CD4-positive, alpha-beta T cell (primary cell): Measurements from ENCODE around the gene DENND2C. TPM values are rescaled to one million over a fixed set of nuclear protein-coding genes. Genes with fewer than 3 reads are reported as not detected.

Experiments
- ATAC-seq: fragments of 200-7000 bp; cut with Tn5 transposase; one replicate; pipeline ENCODE4 v1.10.0; 2022; ENCODE audit warnings: mild to moderate bottlenecking; ENCODE audit not compliant: poor library complexity
- CTCF ChIA-PET: fragments of 350-600 bp; sonication (Branson Sonifier 250); formaldehyde crosslinking; loops from one replicate; lab custom pipeline; 2021; ENCODE audit warnings: antibody characterized with exemption, inconsistent platforms; lab: Charles Lee
- POLR2A ChIA-PET: fragments of 350-600 bp; sonication (Branson Sonifier 250); formaldehyde crosslinking; loops from one replicate; lab custom pipeline; 2021; ENCODE audit warnings: antibody characterized with exemption, inconsistent platforms; lab: Charles Lee
- DNase-seq, 14 experiments: peaks; one replicate each; pipeline ENCODE4 v3.0.0-alpha.2; 2013 to 2020; ENCODE audit warnings: mixed read lengths in 2 of 14
- H3K27ac ChIP-seq, 2 donors: one replicate each; pipeline versions ENCODE4 v1.5.1 to v1.7.0; 2013; ENCODE audit warnings: low read length in 2 of 2, low read depth in 1 of 2, mild to moderate bottlenecking in 1 of 2
- H3K27me3 ChIP-seq, 2 experiments: 1 replicate in 1 of 2; 2 replicates in 1 of 2; pipeline versions ENCODE4 v1.6.1 to v1.7.0; 2013; ENCODE audit warnings: low read length in 2 of 2, control low read depth in 1 of 2, mild to moderate bottlenecking in 1 of 2, moderate library complexity in 1 of 2; ENCODE audit not compliant: insufficient read depth in 2 of 2, control insufficient read depth in 1 of 2
- H3K36me3 ChIP-seq: one replicate; pipeline ENCODE4 v1.6.1; 2013; ENCODE audit warnings: low read length, control low read depth; ENCODE audit not compliant: insufficient read depth
- H3K4me1 ChIP-seq: one replicate; pipeline ENCODE4 v1.6.1; 2013; ENCODE audit warnings: low read length, control low read depth; ENCODE audit not compliant: insufficient read depth
- H3K4me3 ChIP-seq: one replicate; pipeline ENCODE4 v1.5.1; 2013; ENCODE audit warnings: mild to moderate bottlenecking, low read length, moderate library complexity
- H3K9me3 ChIP-seq, 2 experiments: 1 replicate in 1 of 2; 2 replicates in 1 of 2; pipeline versions ENCODE4 v1.6.1 to v1.7.0; 2013; ENCODE audit warnings: low read length in 2 of 2, mild to moderate bottlenecking in 2 of 2, control low read depth in 1 of 2, moderate library complexity in 1 of 2; ENCODE audit not compliant: control insufficient read depth in 1 of 2, insufficient read depth in 1 of 2
- H3K27ac Mint-ChIP-seq: one replicate; pipeline ENCODE4 v1.8.0; 2020; ENCODE audit warnings: mixed read lengths
- H3K27me3 Mint-ChIP-seq: one replicate; pipeline ENCODE4 v1.8.0; 2021; ENCODE audit warnings: mixed read lengths
- H3K36me3 Mint-ChIP-seq: one replicate; pipeline ENCODE4 v1.8.0; 2021; ENCODE audit warnings: low read depth, mixed read lengths
- H3K4me1 Mint-ChIP-seq: one replicate; pipeline ENCODE4 v1.8.0; 2021; ENCODE audit warnings: low read depth, mixed read lengths
- H3K4me3 Mint-ChIP-seq: one replicate; pipeline ENCODE4 v1.8.0; 2020; ENCODE audit warnings: mild to moderate bottlenecking, mixed read lengths
- H3K9me3 Mint-ChIP-seq: one replicate; pipeline ENCODE4 v1.8.0; 2020; ENCODE audit warnings: mixed read lengths
- intact Hi-C, 2 experiments: fragments of 100-400 bp; cut with DNase I in 1 of 2; cut with micrococcal nuclease in 1 of 2; formaldehyde crosslinking; loops; one replicate each; pipeline versions ENCODE4 v1.15.1 to v1.9.0; 2023 to 2025; cut with DNase I, micrococcal nuclease
- total RNA-seq, 174 experiments: library from RNA in 2 of 174; stranded (reverse) in 2 of 174; gene quantifications; one replicate each; pipeline ENCODE4 v1.2.3 and lab custom pipeline; 2021 to 2026
- TF ChIP-seq, protein P1 (sequence below): fragments of 200-600 bp; IDR thresholded peaks from one replicate; pipeline ENCODE4 v1.8.0; 2022; ENCODE audit warnings: antibody characterized with exemption, mild to moderate bottlenecking

The DENND2C gene
- total RNA-seq, 2 experiments from 2014 or later: 1.6 to 2.0 TPM

DNA sequence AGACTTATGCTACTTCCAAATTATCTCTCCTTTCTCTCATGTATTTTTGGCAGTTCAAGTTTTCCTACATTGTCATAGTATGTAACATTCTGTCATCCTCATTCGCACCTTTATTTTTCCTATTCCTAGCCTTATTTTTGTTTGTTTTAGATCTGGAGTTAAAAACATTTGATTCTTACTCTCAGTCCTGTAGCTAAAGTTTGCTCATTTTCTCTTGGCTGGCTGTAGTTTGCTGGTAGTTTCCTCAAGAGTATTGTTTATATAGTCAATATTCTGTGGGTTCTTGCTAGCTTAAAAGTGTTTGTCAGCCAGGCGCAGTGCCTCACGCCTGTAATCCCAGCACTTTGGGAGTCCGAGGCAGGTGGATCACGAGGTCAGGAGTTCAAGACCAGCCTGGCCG lies 129.0 kb downstream of the DENND2C start:
- H3K9me3 ChIP-seq: no peaks in the 10 kb centered on the region
- no peak overlapping the region for H3K4me3 ChIP-seq
- Mint-ChIP-seq H3K9me3 (no peaks in the 10 kb centered on the region), H3K4me1 (no peaks in the 10 kb centered on the region), H3K4me3 (no peak overlapping the region), H3K27me3 (no peaks in the 10 kb centered on the region), H3K36me3 (no peaks in the 10 kb centered on the region), H3K27ac (no peak overlapping the region)
- H3K27ac ChIP-seq: no peak overlapping the region
- intact Hi-C loops: no loop called here
- ATAC-seq (no peak), DNase-seq (no peak)
- ChIA-PET CTCF (no interaction called here), POLR2A (no interaction called here)
- no peaks in the 10 kb centered on the region for H3K27me3 ChIP-seq
- H3K4me1 ChIP-seq: no peaks in the 10 kb centered on the region
- H3K36me3 ChIP-seq: no peaks in the 10 kb centered on the region
- TF ChIP-seq, protein P1, sequence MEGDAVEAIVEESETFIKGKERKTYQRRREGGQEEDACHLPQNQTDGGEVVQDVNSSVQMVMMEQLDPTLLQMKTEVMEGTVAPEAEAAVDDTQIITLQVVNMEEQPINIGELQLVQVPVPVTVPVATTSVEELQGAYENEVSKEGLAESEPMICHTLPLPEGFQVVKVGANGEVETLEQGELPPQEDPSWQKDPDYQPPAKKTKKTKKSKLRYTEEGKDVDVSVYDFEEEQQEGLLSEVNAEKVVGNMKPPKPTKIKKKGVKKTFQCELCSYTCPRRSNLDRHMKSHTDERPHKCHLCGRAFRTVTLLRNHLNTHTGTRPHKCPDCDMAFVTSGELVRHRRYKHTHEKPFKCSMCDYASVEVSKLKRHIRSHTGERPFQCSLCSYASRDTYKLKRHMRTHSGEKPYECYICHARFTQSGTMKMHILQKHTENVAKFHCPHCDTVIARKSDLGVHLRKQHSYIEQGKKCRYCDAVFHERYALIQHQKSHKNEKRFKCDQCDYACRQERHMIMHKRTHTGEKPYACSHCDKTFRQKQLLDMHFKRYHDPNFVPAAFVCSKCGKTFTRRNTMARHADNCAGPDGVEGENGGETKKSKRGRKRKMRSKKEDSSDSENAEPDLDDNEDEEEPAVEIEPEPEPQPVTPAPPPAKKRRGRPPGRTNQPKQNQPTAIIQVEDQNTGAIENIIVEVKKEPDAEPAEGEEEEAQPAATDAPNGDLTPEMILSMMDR: no peak

DNA sequence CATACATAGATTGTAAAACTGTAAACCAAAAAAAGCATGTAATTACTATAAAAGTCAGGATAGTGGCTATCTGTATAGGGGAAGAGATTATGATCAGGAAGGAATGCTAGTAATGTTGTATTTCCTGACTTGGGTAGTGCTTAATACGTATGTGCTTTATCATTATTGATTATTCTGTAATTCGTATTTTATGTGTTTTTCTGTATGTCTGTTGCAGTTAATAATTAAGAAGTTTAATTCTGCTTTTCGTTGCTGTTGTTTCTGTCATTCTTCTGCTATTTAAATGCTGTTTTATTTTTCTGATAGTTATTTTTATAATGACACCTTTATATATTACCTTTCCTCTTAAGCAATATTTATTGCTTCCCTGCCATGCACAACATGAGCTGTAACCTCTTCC lies 129.6 kb downstream of the DENND2C start:
- CTCF ChIA-PET: no interaction called here
- Histone ChIP-seq H3K4me1 (no peaks in the 10 kb centered on the region), H3K27me3 (no peaks in the 10 kb centered on the region), H3K4me3 (no peak overlapping the region), H3K27ac (no peak overlapping the region), H3K9me3 (no peaks in the 10 kb centered on the region), H3K36me3 (no peaks in the 10 kb centered on the region)
- no peaks in the 10 kb centered on the region for H3K9me3 Mint-ChIP-seq
- no peaks in the 10 kb centered on the region for H3K4me1 Mint-ChIP-seq
- no peak overlapping the region for H3K27ac Mint-ChIP-seq
- POLR2A ChIA-PET: no interaction called here
- TF ChIP-seq, protein P1: no peak
- ATAC-seq: no peak
- intact Hi-C loops: no loop called here
- H3K36me3 Mint-ChIP-seq: no peaks in the 10 kb centered on the region
- H3K27me3 Mint-ChIP-seq: no peaks in the 10 kb centered on the region
- H3K4me3 Mint-ChIP-seq: no peak overlapping the region
- DNase-seq: no peak

DNA sequence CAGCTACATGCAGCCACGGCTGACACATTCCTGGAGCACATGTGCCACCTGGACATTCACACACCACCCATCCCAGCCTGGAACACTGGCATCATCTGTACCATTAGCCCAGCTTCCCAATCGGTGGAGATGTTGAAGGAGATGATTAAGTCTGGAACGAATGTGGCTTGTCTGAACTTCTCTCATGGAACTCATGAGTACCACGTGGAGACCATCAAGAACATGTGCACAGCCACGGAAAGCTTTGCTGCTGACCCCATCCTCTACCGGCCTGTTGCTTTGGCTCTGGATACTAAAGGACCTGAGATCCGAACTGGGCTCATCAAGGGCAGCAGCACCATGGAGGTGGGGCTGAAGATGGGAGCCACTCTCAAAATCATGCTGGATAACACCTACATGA lies 133.8 kb downstream of the DENND2C start:
- ChIA-PET POLR2A (no interaction called here), CTCF (no interaction called here)
- H3K9me3 ChIP-seq: no peaks in the 10 kb centered on the region
- H3K36me3 ChIP-seq: no peaks in the 10 kb centered on the region
- no peak overlapping the region for H3K4me3 ChIP-seq
- Mint-ChIP-seq H3K9me3 (no peaks in the 10 kb centered on the region), H3K4me3 (no peak overlapping the region), H3K4me1 (no peaks in the 10 kb centered on the region), H3K27me3 (no peaks in the 10 kb centered on the region), H3K27ac (no peak overlapping the region), H3K36me3 (no peaks in the 10 kb centered on the region)
- intact Hi-C loops: no loop called here
- ATAC-seq: no peak
- TF ChIP-seq, protein P1: no peak
- H3K4me1 ChIP-seq: no peaks in the 10 kb centered on the region
- no peak overlapping the region for H3K27ac ChIP-seq
- H3K27me3 ChIP-seq: no peaks in the 10 kb centered on the region
- no peak for DNase-seq
